HPDE6-E6E7 (cell line): ENCODE results near the gene A2M.

Experiments used
- DNase-seq: peaks from one replicate; pipeline ENCODE4 v3.0.0; 2011; ENCODE audit warnings: missing footprints; ENCODE audit errors: extremely low spot score

The A2M gene

GRCh38 chr12:9074484-9075137, 41.1 kb downstream of the A2M start:
- DNase-seq = no peak

GRCh38 chr12:9073076-9073475, 42.6 kb downstream of the A2M start:
- DNase-seq = no peak

- DNase-seq = no peak
Observed at GRCh38 chr12:9072481-9073038, 43.2 kb downstream of the A2M start.

DNA sequence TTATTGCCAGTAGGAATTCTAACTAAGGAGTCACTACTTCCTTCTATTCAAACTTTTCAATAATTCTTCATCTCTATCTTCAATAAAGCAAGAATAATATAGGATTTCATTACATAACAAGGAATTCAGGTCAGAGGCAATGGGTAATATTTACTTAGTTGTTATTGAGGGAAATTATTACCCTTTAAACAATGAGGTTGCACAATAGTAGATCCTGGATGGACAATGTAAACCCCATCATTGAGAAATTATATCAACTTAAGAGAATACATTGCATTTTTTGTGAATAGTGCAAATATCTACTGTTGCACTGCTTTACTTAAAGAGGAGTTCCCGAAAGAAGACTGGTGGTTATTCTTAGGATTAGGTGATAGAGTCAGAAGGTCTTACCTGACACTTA, 43.8 kb downstream of the A2M start:
- DNase-seq = no peak

- DNase-seq = no peak
Observed at GRCh38 chr12:9071518-9071917, 44.2 kb downstream of the A2M start.

DNA sequence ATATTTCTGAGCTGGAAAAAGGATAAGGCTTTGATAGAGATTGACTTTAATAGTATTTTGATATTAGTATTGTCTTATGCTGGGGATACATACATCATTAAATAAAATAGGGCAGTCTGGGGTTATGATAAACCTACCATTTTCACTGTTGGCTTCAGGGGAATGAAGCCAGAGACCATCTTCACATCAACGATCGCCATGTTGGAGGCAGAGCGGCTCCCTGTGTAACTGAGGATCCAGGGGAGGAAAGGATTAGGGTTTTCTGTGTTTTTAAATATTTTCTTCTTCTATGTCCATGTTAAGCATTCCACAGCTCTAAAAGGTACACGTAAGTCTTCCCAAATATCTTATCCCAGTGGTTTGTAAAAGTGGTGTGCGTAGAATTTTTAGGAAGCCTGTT, 45.4 kb downstream of the A2M start:
- no peak for DNase-seq

GRCh38 chr12:9068600-9068999, 47.1 kb downstream of the A2M start:
- no peak for DNase-seq

- DNase-seq = no peak
Observed at GRCh38 chr12:9068086-9068485, 47.6 kb downstream of the A2M start.

DNA sequence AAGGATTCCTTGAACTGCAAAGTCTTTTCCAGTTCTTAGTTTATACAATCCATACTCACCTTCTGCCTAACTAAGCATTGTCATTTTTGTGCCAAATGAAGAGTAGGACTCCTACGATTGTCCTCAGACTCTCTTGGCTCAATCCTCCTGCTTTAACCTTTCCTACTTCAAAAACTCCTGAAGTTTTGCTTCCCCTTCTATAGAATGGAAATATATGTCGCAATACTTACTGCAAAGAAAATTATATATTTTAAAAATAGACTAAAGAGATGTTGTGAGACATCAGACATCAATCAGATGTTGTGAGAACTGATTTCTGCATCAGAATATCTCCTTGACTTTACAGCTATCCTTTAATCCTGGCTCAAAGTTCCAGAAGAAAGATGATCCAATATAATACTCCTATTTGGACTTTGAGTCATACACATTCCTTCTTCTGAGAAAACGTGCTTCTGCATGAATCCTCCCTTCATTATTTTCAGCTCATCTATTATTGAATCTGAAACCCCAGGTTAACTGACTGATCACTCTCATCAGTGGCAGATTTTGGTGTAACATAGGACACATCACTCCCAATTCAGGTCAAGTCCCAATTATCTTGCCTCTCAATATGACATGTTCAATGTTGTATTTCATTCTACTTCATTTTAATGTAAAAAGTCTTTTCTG, 48.8 kb downstream of the A2M start:
- DNase-seq = no peak

- DNase-seq = no peak
Observed at GRCh38 chr12:9066183-9066623, 49.5 kb downstream of the A2M start.

DNA sequence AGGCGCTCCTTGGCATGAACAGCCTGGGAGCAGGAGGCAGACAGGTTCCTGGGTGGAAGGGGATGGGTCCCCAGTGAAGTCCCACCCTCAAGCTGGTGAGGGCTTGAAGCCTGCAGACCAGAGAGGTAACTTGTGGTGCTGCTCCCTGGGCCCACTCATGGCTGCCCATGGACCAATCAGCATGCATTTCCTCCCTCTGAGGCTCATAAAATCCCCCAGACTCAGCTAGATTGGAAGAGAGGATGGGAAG, 50.2 kb downstream of the A2M start:
- no peak for DNase-seq

DNA sequence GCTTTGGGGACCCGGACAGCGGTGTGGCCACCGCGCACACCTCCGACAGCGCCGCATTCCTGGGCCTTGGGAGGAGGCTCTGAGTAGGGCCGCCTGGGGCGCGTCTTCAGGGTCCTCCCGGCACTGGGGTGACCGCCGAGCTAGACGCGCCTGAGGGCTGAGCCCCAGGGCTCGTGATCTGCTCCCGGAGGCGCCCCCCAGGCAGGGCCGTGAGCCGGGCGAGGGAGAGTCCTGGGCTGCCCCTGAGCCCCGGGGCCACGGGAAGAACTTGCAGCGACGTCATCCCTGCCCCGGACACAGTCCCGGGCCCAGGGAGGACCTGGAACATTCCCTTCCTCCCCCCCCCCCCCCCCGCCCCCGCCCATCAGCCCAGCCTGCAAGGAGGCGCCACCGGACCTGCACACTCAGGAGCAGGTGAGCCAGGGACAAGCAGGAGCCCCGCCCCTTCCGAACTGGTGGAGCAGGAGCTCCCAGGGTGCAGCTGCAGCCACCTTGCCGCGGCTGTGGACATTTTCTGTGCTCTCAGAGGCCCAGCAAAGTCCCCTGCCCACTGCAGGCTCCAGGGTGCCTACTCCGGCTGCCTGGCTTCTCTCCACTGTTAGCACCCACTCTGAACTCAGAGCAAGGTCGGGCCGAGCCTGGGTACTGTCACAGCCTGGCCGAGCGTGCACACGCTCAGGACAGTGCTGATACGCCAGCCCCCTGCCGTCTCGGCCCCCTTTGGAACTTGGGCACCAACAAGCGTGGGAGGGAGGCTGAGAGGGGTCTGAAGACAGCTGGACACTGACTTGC, 50.7 kb downstream of the A2M start:
- DNase-seq = peak; percentile 69

DNA sequence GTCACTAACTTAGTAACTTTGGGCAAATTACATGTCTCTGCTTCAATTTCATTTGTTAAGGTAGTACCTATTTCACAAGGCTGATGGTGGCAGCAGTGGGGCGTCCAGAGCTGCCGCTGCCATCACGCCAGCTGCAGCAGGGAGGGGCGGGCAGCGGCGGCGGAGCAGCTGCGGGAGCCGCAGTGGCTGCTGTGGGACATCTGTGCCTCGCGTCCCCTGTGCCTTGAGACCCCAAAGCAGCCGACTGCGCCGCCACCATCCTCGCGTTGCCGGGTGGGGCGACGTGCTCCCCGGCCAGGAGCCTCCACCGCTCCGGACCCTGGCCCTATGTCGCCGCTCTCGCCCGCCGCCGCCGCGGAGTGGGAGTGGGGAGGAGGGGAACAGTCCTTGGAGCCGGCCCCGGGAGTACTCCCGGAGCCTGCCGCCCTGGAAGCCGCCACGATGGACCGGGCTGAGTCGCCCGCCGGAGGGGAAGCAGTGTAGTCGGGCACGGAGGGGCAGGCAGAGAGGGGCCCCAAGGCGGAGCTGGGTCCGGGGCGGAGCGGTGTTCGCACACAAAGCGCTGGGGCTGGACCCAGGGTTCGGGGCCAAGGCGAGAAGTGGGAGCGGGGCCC, 51.4 kb downstream of the A2M start:
- DNase-seq = peak; percentile 60

GRCh38 chr12:9052610-9053009, 63.1 kb downstream of the A2M start:
- DNase-seq = no peak

DNA sequence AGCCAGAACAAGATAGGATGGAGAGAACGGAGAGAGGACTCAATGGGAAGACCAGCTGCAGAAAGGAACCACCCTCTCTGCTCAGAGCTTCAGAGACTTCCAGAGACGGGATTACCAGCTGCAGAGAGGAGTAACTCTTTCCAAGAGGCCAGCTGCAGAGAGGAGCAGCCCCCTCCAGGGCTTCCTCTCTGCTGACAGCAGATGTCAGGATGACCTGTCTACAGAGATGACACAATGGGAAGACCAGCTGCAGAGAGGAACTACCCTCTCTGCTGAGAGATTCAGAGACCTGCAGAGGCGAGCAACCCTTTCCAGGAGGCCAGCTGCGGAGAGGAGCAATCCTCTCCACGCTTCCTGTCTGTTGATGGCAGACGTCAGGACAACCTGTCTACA, 64.6 kb downstream of the A2M start:
- DNase-seq = no peak

- no peak for DNase-seq
Observed at GRCh38 chr12:9050521-9051157, 65.1 kb downstream of the A2M start.

GRCh38 chr12:9049520-9050133, 66.1 kb downstream of the A2M start:
- DNase-seq = no peak

DNA sequence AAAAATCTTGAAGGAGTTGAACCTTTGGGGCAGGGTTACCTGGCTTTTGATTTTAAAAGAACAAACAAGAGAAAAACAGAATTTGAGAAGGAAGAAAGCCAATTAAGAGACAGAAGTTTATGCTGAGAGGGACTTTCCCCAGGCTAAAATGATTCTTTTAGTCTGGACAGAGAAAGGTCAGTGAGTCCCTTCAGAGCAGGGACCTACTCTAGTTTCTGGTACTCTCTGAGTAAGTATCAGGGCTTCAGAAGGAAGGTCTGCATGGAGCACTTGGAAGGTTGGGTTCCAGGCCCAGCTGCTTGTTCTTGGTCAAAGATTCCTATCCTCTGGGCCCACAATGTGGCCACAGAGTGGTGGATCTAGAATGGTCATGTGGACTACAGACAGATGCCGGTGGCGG, 66.8 kb downstream of the A2M start:
- no peak for DNase-seq

DNA sequence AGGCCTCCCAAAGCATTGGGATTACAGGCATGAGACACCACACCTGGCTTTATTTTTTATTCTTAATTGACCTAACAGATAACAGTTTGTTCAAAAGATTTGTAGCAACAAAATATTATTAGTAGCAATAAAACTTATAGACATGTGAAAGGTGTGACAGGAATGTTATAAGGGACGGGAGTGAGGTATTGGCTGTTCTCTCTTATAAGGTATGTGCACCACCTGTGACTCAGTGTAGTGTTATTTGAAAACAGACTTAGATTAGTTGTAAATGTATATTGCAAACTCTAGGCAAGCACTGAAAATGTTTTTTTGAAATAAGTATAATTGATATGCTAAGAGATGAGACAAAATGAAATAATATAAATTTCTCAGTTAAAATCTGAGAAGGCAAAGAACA, 68.6 kb downstream of the A2M start:
- DNase-seq = no peak

- no peak for DNase-seq
Observed at GRCh38 chr12:9043766-9044165, 72.0 kb downstream of the A2M start.

GRCh38 chr12:9041321-9041720, 74.4 kb downstream of the A2M start:
- no peak for DNase-seq
